HUES64 (cell line): ENCODE data around the gene RTEL1.
"Not testable (repeated sequence)": the region's sequence is repeated elsewhere in the genome, so short reads cannot be mapped to it uniquely, and the experiment has no call there.

ENCODE experiments used
- H3K27ac ChIP-seq: 2 replicates; pipeline ENCODE4 v1.7.0; 2013; ENCODE audit warnings: low read depth, low read length, inconsistent platforms
- H3K27me3 ChIP-seq: 2 replicates; pipeline ENCODE4 v1.6.1; 2013; ENCODE audit warnings: mild to moderate bottlenecking, low read length; ENCODE audit not compliant: insufficient read depth
- H3K36me3 ChIP-seq: 2 replicates; pipeline ENCODE4 v1.6.1; 2013; ENCODE audit warnings: mild to moderate bottlenecking, low read length; ENCODE audit not compliant: insufficient read depth
- H3K4me1 ChIP-seq: 2 replicates; pipeline ENCODE4 v1.6.1; 2013; ENCODE audit warnings: mild to moderate bottlenecking, low read length, moderate library complexity; ENCODE audit not compliant: insufficient read depth
- H3K4me3 ChIP-seq: 2 replicates; pipeline ENCODE4 v1.5.1; 2013; ENCODE audit warnings: mild to moderate bottlenecking, low read length, moderate library complexity
- H3K9ac ChIP-seq: 2 replicates; pipeline ENCODE4 v1.6.1; 2013; ENCODE audit warnings: mild to moderate bottlenecking, low read depth, low read length
- H3K9me3 ChIP-seq: 2 replicates; pipeline ENCODE4 v1.6.1; 2013; ENCODE audit warnings: low read depth, low read length; ENCODE audit not compliant: insufficient read depth
- WGBS: fragments of 150-250, 120-280 bp; methylation state at CpG from one replicate; pipeline ENCODE4 v1.1.7; 2013; ENCODE audit warnings: missing lambda C conversion rate; 5-methylcytosine and 5-hydroxymethylcytosine counted together

The RTEL1 gene

GRCh38 chr20:63718996-63719395 is 60.9 kb downstream of the RTEL1 start:
- no peaks in the 10 kb centered on the region for H3K27me3 ChIP-seq
- WGBS = 90% methylated on average over 2 of the region's 2 CpGs
- H3K36me3 ChIP-seq = peaks cover 45% of the 10 kb centered on the region
- H3K4me3 ChIP-seq = no peak overlapping the region
- H3K9me3 ChIP-seq = peaks cover 3% of the 10 kb centered on the region; the same call in 1 of the 2 replicates
- no peak overlapping the region for H3K27ac ChIP-seq
- H3K9ac ChIP-seq = no peak overlapping the region
- H3K4me1 ChIP-seq = no peaks in the 10 kb centered on the region

DNA sequence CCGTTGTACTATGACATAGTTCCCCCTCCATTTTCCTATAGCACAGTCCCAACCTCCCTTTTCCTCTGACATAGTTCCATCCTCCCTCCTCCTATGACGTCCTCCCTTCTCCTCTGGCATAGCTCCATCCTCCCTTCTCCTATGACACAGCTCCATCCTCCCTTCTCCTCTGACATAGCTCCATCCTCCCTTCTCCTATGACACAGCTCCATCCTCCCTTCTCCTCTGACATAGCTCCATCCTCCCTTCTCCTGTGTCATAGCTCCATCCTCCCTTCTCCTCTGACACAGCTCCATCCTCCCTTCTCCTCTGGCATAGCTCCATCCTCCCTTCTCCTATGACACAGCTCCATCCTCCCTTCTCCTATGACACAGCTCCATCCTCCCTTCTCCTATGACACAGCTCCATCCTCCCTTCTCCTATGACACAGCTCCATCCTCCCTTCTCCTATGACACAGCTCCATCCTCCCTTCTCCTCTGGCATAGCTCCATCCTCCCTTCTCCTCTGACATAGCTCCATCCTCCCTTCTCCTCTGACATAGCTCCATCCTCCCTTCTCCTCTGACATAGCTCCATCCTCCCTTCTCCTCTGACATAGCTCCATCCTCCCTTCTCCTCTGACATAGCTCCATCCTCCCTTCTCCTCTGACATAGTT is 65.0 kb downstream of the RTEL1 start:
- H3K36me3 ChIP-seq = peaks cover 25% of the 10 kb centered on the region
- H3K27me3 ChIP-seq, H3K9me3 ChIP-seq, H3K4me3 ChIP-seq, H3K9ac ChIP-seq, H3K4me1 ChIP-seq, H3K27ac ChIP-seq: not testable (repeated sequence)
- WGBS = 90% methylated on average over 2 of the region's 2 CpGs

- not testable (repeated sequence) for H3K4me1 ChIP-seq, H3K27me3 ChIP-seq, H3K4me3 ChIP-seq, H3K27ac ChIP-seq, H3K9ac ChIP-seq, H3K9me3 ChIP-seq
- peaks cover 29% of the 10 kb centered on the region for H3K36me3 ChIP-seq
- 95% methylated on average over 18 of the region's 18 CpGs for WGBS
Measured at GRCh38 chr20:63730189-63730733, 72.1 kb downstream of the RTEL1 start.

DNA sequence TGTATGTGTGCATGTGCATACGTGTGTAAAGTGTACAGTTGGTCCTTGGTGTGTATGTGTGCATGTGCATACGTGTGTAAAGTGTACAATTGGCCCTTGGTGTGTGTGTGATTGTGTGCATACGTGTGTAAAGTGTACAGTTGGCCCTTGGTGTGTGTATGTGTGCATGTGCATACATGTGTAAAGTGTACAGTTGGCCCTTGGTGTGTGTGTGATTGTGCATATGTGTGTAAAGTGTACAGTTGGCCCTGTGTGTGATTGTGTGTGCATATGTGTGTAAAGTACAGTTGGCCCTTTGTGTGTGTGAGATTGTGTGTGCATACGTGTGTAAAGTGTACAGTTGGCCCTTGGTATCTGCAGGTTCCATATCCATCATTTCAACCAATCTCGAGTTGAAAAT is 73.3 kb downstream of the RTEL1 start:
- no peaks in the 10 kb centered on the region for H3K4me1 ChIP-seq
- WGBS = 89% methylated on average over 4 of the region's 5 CpGs
- H3K27ac ChIP-seq = no peak overlapping the region
- H3K4me3 ChIP-seq = no peak overlapping the region
- H3K9me3 ChIP-seq = no peaks in the 10 kb centered on the region
- H3K9ac ChIP-seq = no peak overlapping the region
- no peaks in the 10 kb centered on the region for H3K27me3 ChIP-seq
- peaks cover 34% of the 10 kb centered on the region for H3K36me3 ChIP-seq

DNA sequence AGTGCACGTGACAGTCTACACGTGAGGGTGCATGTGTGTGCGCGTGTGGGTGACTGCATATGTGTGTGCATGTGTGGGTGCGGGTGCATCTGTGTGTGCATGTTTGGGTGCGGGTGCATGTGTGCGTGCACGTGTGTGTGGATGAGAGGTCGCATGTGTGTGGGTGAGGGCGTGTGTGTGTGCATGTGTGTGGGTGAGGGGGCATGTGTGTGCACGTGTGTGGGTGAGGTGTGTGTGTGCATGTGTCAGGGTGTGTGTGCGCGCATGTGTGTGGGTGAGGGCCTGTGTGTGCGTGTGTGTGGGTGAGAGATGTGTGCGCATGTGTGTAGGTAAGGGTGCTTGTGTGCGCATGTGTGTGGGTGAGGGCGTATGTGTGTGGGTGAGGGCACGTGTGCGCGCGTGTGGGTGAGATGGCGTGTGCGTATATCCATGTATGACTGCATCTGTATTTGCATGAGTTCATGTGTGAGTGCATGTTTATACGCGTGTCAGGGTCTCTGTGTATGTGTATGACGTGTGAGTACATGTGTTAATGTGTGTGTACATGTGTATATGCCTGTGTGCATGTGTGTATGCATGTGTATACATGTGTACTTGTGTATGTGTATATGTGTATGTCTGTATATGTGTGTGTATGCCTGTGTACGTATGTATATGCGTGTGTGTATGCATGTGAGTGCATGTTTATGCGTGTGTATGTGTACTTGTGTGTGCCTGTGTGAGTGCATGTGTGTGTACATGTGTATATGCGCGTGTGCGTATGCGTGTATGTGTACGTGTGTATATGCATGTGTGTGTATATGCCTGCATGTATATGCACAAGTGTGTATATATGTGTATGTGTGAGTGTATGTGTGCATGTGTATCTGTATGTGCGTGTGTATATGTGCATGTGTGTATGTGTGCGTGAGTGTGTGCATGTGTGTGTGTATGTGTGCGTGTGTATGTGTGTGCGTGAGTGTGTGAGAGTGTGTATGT is 74.3 kb downstream of the RTEL1 start:
- no peak overlapping the region for H3K9ac ChIP-seq
- peaks cover 5% of the 10 kb centered on the region; the same call in 1 of the 2 replicates for H3K4me1 ChIP-seq
- H3K4me3 ChIP-seq = no peak overlapping the region
- H3K36me3 ChIP-seq = peaks cover 36% of the 10 kb centered on the region
- WGBS = 87% methylated on average over 38 of the region's 38 CpGs
- H3K27ac ChIP-seq = no peak overlapping the region
- no peaks in the 10 kb centered on the region for H3K9me3 ChIP-seq
- H3K27me3 ChIP-seq = peaks cover 5% of the 10 kb centered on the region

- Histone ChIP-seq H3K27me3 (peaks cover 7% of the 10 kb centered on the region), H3K27ac (no peak overlapping the region), H3K36me3 (peaks cover 36% of the 10 kb centered on the region), H3K4me3 (no peak overlapping the region), H3K9ac (no peak overlapping the region), H3K4me1 (peaks cover 5% of the 10 kb centered on the region; the same call in 1 of the 2 replicates), H3K9me3 (no peaks in the 10 kb centered on the region)
- WGBS = 97% methylated on average over 13 of the region's 13 CpGs
Measured at GRCh38 chr20:63733117-63733516, 75.0 kb downstream of the RTEL1 start.

DNA sequence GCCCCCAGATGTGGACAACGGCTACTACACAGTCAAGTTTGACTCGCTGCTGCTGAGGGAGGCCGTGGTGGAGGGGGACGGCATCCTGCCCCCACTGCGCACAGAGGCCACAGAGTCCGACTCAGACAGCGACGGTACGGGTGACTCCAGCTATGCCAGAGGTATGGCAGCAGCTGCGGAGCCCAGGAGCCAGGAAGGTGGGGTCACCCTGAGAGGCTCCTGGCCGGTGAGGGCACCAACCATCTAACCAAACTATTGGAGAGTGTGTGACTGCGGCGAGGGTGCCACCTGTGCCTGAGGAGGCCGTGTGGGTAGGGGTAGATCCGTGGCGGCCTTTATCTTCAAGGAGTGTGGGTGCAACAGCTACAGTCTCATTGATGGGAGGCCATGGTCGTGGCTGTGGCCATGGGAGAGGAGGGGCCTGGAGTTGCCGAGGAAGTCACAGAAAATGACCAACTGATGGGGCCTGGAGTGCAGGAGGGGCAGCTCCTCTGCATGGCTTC is 75.5 kb downstream of the RTEL1 start:
- Histone ChIP-seq H3K4me3 (no peak overlapping the region), H3K36me3 (peaks cover 36% of the 10 kb centered on the region), H3K27ac (no peak overlapping the region), H3K9ac (no peak overlapping the region), H3K4me1 (peaks cover 10% of the 10 kb centered on the region), H3K9me3 (no peaks in the 10 kb centered on the region), H3K27me3 (peaks cover 12% of the 10 kb centered on the region)
- 97% methylated on average over 18 of the region's 18 CpGs for WGBS

DNA sequence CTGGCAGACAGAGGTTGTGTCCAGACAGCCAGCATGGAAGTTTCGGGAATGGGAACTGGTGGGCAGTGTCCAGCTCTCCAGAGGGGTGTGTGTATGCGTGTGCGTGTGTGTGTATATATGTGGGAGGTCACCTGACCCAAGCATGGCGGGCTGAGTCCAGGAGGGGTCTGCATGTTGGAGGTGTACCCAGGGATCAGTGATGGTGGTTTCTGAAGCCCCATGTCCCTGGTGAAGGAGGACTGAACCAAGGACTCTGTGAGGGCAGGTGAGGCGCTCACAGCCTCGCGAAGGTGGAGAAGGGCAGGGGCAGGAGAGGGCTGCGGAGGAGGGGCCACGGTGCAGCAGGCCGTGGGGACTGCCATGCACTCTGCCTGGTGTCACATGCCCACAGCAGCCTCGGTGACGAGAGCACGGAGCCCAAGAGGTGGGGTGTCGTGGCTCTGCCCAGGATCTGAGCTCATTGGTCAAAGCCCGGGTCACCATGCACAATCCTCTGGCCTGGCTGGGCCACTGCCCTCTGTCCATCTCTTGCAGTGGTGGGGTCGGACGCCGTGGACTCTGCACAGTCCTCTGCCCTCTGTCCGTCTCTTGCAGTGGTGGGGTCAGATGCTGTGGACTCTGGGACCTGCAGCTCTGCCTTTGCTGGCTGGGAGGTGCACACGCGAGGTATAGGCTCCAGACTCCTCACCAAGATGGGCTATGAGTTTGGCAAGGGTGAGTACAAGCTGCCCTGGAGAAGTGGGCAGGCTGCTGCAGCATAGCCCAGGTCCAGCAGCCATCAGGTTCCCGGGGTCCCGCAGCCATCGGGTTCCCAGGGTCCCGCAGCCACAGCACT is 76.2 kb downstream of the RTEL1 start:
- 93% methylated on average over 25 of the region's 25 CpGs for WGBS
- peaks cover 36% of the 10 kb centered on the region for H3K36me3 ChIP-seq
- no peak overlapping the region for H3K4me3 ChIP-seq
- no peak overlapping the region for H3K27ac ChIP-seq
- peaks cover 13% of the 10 kb centered on the region for H3K27me3 ChIP-seq
- peaks cover 11% of the 10 kb centered on the region for H3K4me1 ChIP-seq
- H3K9ac ChIP-seq = no peak overlapping the region
- H3K9me3 ChIP-seq = no peaks in the 10 kb centered on the region

DNA sequence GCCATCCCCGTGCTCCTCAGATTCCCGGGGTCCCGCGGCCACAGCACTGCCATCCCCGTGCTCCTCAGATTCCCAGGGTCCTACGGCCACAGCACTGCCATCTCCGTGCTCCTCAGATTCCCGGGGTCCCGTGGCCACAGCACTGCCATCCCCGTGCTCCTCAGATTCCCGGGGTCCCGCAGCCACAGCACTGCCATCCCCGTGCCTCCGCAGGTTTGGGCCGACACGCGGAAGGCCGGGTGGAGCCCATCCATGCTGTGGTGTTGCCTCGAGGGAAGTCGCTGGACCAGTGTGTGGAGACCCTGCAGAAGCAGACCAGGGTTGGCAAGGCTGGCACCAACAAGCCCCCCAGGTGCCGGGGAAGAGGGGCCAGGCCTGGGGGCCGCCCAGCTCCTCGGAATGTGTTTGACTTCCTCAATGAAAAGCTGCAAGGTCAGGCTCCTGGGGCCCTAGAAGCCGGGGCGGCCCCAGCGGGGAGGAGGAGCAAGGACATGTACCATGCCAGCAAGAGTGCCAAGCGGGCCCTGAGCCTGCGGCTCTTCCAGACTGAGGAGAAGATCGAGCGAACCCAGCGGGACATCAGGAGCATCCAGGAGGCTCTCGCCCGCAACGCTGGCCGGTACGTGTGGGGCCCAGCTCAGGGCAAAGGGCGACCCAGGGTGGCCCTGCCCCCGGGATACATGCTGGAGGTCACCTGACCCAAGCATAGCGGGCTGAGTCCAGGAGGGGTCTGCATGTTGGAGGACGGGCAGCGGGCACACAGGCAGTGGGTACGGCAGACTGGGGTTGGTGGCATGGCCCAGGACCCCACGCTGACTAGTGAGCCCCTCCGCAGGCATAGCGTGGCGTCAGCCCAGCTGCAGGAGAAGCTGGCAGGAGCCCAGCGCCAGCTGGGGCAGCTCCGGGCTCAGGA is 77.1 kb downstream of the RTEL1 start:
- no peaks in the 10 kb centered on the region for H3K9me3 ChIP-seq
- H3K4me1 ChIP-seq = peaks cover 11% of the 10 kb centered on the region
- H3K9ac ChIP-seq = no peak overlapping the region
- H3K36me3 ChIP-seq = peaks cover 30% of the 10 kb centered on the region
- H3K4me3 ChIP-seq = no peak overlapping the region
- peaks cover 13% of the 10 kb centered on the region for H3K27me3 ChIP-seq
- WGBS = 95% methylated on average over 48 of the region's 48 CpGs
- no peak overlapping the region for H3K27ac ChIP-seq
